ENCODE results near the gene TIAM2.

TIAM2 gene

GRCh38 chr6:155170519-155170918, 175.4 kb downstream of the TIAM2 start:
- H3K27me3 ChIP-seq (ENCODE audit: insufficient read depth, poor library complexity, severe bottlenecking): no peaks in the 10 kb centered on the region
- no peak overlapping the region for H3K27ac ChIP-seq (replicated peaks)
- DNase-seq (ENCODE audit: low read depth in 1 of 2, low spot score in 1 of 2): no peak
- TF ChIP-seq REST (IDR thresholded peaks at IDR 0.05; ENCODE audit: insufficient replicate concordance, low read depth): no peak
- no peak for TF ChIP-seq GABPA (IDR thresholded peaks at IDR 0.05; ENCODE audit: low read depth)
- TF ChIP-seq CTCF (IDR thresholded peaks at IDR 0.05; ENCODE audit: insufficient read depth, low read length): no peak
- TF ChIP-seq SPI1 (IDR thresholded peaks at IDR 0.05; ENCODE audit: borderline replicate concordance, low read depth): no peak
- TF ChIP-seq POLR2AphosphoS5 (IDR thresholded peaks at IDR 0.05; ENCODE audit: low read depth): no peak
- no peak overlapping the region for H3K4me3 ChIP-seq (replicated peaks; ENCODE audit: insufficient read depth, low read length)

- no peak for DNase-seq (ENCODE audit: low read depth in 1 of 2, low spot score in 1 of 2)
- H3K4me3 ChIP-seq (replicated peaks; ENCODE audit: insufficient read depth, low read length): no peak overlapping the region
These were observed 176.1 kb downstream of the TIAM2 start for GRCh38 chr6:155171109-155171746.

More at GRCh38 chr6:155171109-155171746, 176.1 kb downstream of the TIAM2 start:
- no peak for TF ChIP-seq POLR2AphosphoS5 (IDR thresholded peaks at IDR 0.05; ENCODE audit: low read depth)
- no peak for TF ChIP-seq SPI1 (IDR thresholded peaks at IDR 0.05; ENCODE audit: borderline replicate concordance, low read depth)
- TF ChIP-seq REST (IDR thresholded peaks at IDR 0.05; ENCODE audit: insufficient replicate concordance, low read depth): no peak
- no peak for TF ChIP-seq CTCF (IDR thresholded peaks at IDR 0.05; ENCODE audit: insufficient read depth, low read length)
- no peak for TF ChIP-seq GABPA (IDR thresholded peaks at IDR 0.05; ENCODE audit: low read depth)
- no peak overlapping the region for H3K27ac ChIP-seq (replicated peaks)
- H3K27me3 ChIP-seq (ENCODE audit: insufficient read depth, poor library complexity, severe bottlenecking): no peaks in the 10 kb centered on the region
